PC-9 (cell line): ENCODE data around the gene CRYZL1. TPM values are rescaled to one million over a fixed set of nuclear protein-coding genes. Genes with fewer than 3 reads are reported as not detected.

Source experiments
- BruUV-seq: library from RNA; stranded (reverse); fragments of 400-500 nt; replicated peaks from 2 replicates; lab custom pipeline; 2021; lab: Mats Ljungman, UMichigan
- CTCF ChIA-PET: fragments of 300-600 bp; sonication (Branson Sonifier 250); formaldehyde crosslinking; loops from one replicate; lab custom pipeline; 2022; ENCODE audit warnings: antibody characterized with exemption; lab: Charles Lee
- POLR2A ChIA-PET: fragments of 300-600 bp; sonication (Branson Sonifier 250); formaldehyde crosslinking; loops from one replicate; lab custom pipeline; 2022; ENCODE audit warnings: antibody characterized with exemption; ENCODE audit not compliant: unreplicated experiment; lab: Charles Lee
- DNase-seq, 2 experiments: peaks; one replicate each; pipeline versions ENCODE4 v3.0.0 to v3.0.0-alpha.2; 2015 to 2022; ENCODE audit warnings: mixed read lengths in 1 of 2
- H2AFZ ChIP-seq: fragments of 200-600 bp; sonication (generic); 2 replicates; pipeline ENCODE4 v1.8.1; 2017; ENCODE audit warnings: antibody characterized with exemption
- H3F3A ChIP-seq: fragments of 200-600 bp; sonication (generic); 2 replicates; pipeline ENCODE4 v1.8.1; 2017; ENCODE audit warnings: antibody characterized with exemption, mild to moderate bottlenecking, low read depth; ENCODE audit not compliant: insufficient read depth
- H3K27ac ChIP-seq: fragments of 200-600 bp; sonication (generic); 2 replicates; pipeline ENCODE4 v1.6.1; 2016; ENCODE audit warnings: mixed run types
- H3K27me3 ChIP-seq: fragments of 200-600 bp; sonication (generic); 2 replicates; pipeline ENCODE4 v1.6.1; 2016; ENCODE audit warnings: low read depth, mixed run types; ENCODE audit not compliant: insufficient read depth
- H3K36me3 ChIP-seq: fragments of 200-600 bp; sonication (generic); 2 replicates; pipeline ENCODE4 v1.6.1; 2016; ENCODE audit warnings: low read depth, mixed run types
- H3K4me1 ChIP-seq: fragments of 200-600 bp; sonication (generic); replicated peaks from 2 replicates; pipeline ENCODE4 v1.6.1; 2016; ENCODE audit warnings: mixed run types; ENCODE audit not compliant: insufficient read depth
- H3K4me2 ChIP-seq: fragments of 200-600 bp; sonication (generic); 2 replicates; pipeline ENCODE4 v1.6.1; 2017; ENCODE audit warnings: mixed run types
- H3K4me3 ChIP-seq: fragments of 200-600 bp; sonication (generic); 2 replicates; pipeline ENCODE4 v1.6.1; 2016; ENCODE audit warnings: mixed run types
- H3K79me2 ChIP-seq: fragments of 200-600 bp; sonication (generic); 2 replicates; pipeline ENCODE4 v1.6.1; 2017; ENCODE audit warnings: low read depth, mixed run types
- H3K9me2 ChIP-seq: fragments of 200-600 bp; sonication (generic); 2 replicates; pipeline ENCODE4 v1.8.1; 2017; ENCODE audit warnings: mild to moderate bottlenecking; ENCODE audit not compliant: insufficient read depth
- H3K9me3 ChIP-seq: fragments of 200-600 bp; sonication (generic); 2 replicates; pipeline ENCODE4 v1.8.1; 2016; ENCODE audit warnings: low read depth; ENCODE audit not compliant: insufficient read depth
- H4K20me1 ChIP-seq: fragments of 200-600 bp; sonication (generic); 2 replicates; pipeline ENCODE4 v1.8.1; 2017; ENCODE audit not compliant: insufficient read depth
- CTCF ChIP-seq: fragments of 200-600 bp; sonication (generic); conservative IDR thresholded peaks from 2 replicates; pipeline ENCODE4 v1.6.1; 2017; ENCODE audit warnings: mixed run types, antibody characterized with exemption, mild to moderate bottlenecking, moderate library complexity
- EZH2 ChIP-seq: fragments of 200-600 bp; sonication (generic); IDR thresholded peaks from 2 replicates; pipeline ENCODE4 v1.8.0; 2017; ENCODE audit warnings: antibody characterized with exemption, low read depth
- intact Hi-C: fragments of 100-400 bp; cut with micrococcal nuclease; formaldehyde crosslinking; loops from one replicate; pipeline ENCODE4 v1.10.0; 2022; ENCODE audit not compliant: unreplicated experiment
- total RNA-seq: library from RNA; stranded (reverse); gene quantifications from 2 replicates; pipeline ENCODE4 v1.2.3, GENCODE V29; 2021

CRYZL1 gene
- total RNA-seq, 1 experiment from 2014 or later: 22.4 TPM

- intact Hi-C loops: no loop called here
- Histone ChIP-seq H3K27me3 (no peaks in the 10 kb centered on the region), H3K9me3 (no peaks in the 10 kb centered on the region), H3K79me2 (peaks cover 22% of the 10 kb centered on the region), H3K27ac (no peak overlapping the region), H4K20me1 (peaks cover 40% of the 10 kb centered on the region), H2AFZ (no peak overlapping the region), H3K4me2 (no peak overlapping the region), H3K9me2 (no peaks in the 10 kb centered on the region), H3F3A (peaks cover 5% of the 10 kb centered on the region; the same call in 1 of the 2 replicates), H3K4me3 (no peak overlapping the region), H3K4me1 (no peaks in the 10 kb centered on the region), H3K36me3 (peaks cover 33% of the 10 kb centered on the region)
- ChIA-PET CTCF (no interaction called here), POLR2A (no interaction called here)
- no peak for DNase-seq
- BruUV-seq: no TSS peak
- TF ChIP-seq EZH2: no peak
- no peak for TF ChIP-seq CTCF
Observed at GRCh38 chr21:33561373-33561772, 80.2 kb downstream of the CRYZL1 start.

GRCh38 chr21:33560965-33561364 lies 80.6 kb downstream of the CRYZL1 start:
- H2AFZ ChIP-seq: no peak overlapping the region
- H3K36me3 ChIP-seq: peaks cover 35% of the 10 kb centered on the region
- H3K27ac ChIP-seq: no peak overlapping the region
- POLR2A ChIA-PET: no interaction called here
- H4K20me1 ChIP-seq: peaks cover 43% of the 10 kb centered on the region
- no peak overlapping the region for H3K4me2 ChIP-seq
- H3K27me3 ChIP-seq: no peaks in the 10 kb centered on the region
- no peaks in the 10 kb centered on the region for H3K4me1 ChIP-seq
- DNase-seq: no peak
- CTCF ChIA-PET: interaction anchor here (0.7 kb wide), 1 partner anchor 264 kb away, joined by 3 read pairs; no protein-coding TSS in a partner anchor
- no peaks in the 10 kb centered on the region for H3K9me2 ChIP-seq
- intact Hi-C loops: no loop called here
- TF ChIP-seq CTCF: no peak
- no peak for TF ChIP-seq EZH2
- no TSS peak for BruUV-seq
- no peak overlapping the region for H3K4me3 ChIP-seq
- peaks cover 5% of the 10 kb centered on the region; the same call in 1 of the 2 replicates for H3F3A ChIP-seq
- H3K79me2 ChIP-seq: peaks cover 26% of the 10 kb centered on the region
- no peaks in the 10 kb centered on the region for H3K9me3 ChIP-seq

- no peak overlapping the region for H2AFZ ChIP-seq
- H3K36me3 ChIP-seq: peaks cover 37% of the 10 kb centered on the region
- no peak overlapping the region for H3K4me2 ChIP-seq
- H3F3A ChIP-seq: peaks cover 5% of the 10 kb centered on the region; the same call in 1 of the 2 replicates
- no peak for TF ChIP-seq EZH2
- TF ChIP-seq CTCF: no peak
- H3K79me2 ChIP-seq: peaks cover 34% of the 10 kb centered on the region
- H3K9me2 ChIP-seq: no peaks in the 10 kb centered on the region
- no peak for DNase-seq
- no peaks in the 10 kb centered on the region for H3K9me3 ChIP-seq
- no TSS peak for BruUV-seq
- H3K27me3 ChIP-seq: no peaks in the 10 kb centered on the region
- ChIA-PET POLR2A (no interaction called here), CTCF (no interaction called here)
- no peaks in the 10 kb centered on the region for H3K4me1 ChIP-seq
- intact Hi-C loops: no loop called here
- no peak overlapping the region for H3K4me3 ChIP-seq
- H4K20me1 ChIP-seq: peaks cover 45% of the 10 kb centered on the region
- no peak overlapping the region for H3K27ac ChIP-seq
Observed at GRCh38 chr21:33559813-33560212, 81.7 kb downstream of the CRYZL1 start.
